WI38 (cell line): ENCODE measurements around the gene SLC44A5.

Source experiments
- H3K4me3 ChIP-seq: 2 replicates; pipeline ENCODE4 v1.5.1; 2011; ENCODE audit warnings: low read depth, mild to moderate bottlenecking, control low read depth, low read length
- CTCF ChIP-seq: IDR thresholded peaks from 2 replicates; pipeline ENCODE4 v1.5.1; 2012; ENCODE audit warnings: low read depth, mild to moderate bottlenecking, control low read depth, low read length

The SLC44A5 gene

DNA sequence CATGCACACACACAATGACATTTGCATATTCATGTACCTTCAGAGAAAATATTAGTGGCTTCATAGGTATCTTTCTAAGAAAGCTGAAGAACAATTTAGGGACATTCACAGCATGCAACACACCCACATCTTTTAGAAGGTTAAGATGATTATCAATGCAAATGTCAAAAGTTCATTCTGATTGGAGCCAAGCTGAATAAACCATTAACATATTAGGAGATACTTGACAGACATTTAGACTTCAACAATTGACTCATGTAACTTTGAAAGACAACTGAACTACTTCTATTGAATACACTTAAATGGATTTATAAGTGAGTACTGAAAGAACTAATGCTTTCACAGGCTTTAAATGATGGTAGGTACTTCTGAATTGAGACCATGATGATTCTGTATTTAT, 365.7 kb downstream of the SLC44A5 start:
- TF ChIP-seq CTCF: no peak

GRCh38 chr1:75243124-75243523, 367.8 kb downstream of the SLC44A5 start:
- no peak for TF ChIP-seq CTCF
- no peak overlapping the region for H3K4me3 ChIP-seq

More for the DNA sequence above, 365.7 kb downstream of the SLC44A5 start:
- H3K4me3 ChIP-seq: no peak overlapping the region

GRCh38 chr1:75237316-75237715, 373.6 kb downstream of the SLC44A5 start:
- no peak for TF ChIP-seq CTCF
- no peak overlapping the region for H3K4me3 ChIP-seq

GRCh38 chr1:75234562-75234961, 376.4 kb downstream of the SLC44A5 start:
- no peak for TF ChIP-seq CTCF
- H3K4me3 ChIP-seq: no peak overlapping the region

GRCh38 chr1:75233302-75233929, 377.5 kb downstream of the SLC44A5 start:
- H3K4me3 ChIP-seq: no peak overlapping the region
- no peak for TF ChIP-seq CTCF

DNA sequence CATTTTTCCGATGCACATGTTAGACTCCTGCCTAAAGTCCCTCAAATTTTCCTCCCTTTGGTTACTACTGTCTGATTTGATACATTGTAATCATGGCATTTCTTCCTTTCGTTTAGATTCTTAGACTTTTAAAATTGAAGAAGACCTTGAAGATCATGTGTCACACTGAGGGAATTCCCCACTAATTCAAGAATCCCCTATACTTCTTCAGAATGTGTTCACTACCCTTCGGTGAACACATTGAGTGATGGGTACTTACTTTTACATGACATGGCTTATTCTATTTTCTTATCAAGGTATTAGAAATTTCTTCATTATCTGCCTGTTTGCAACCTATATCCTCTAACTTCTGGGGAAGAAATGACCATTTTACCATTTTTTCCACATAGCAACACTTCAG, 390.8 kb downstream of the SLC44A5 start:
- TF ChIP-seq CTCF: no peak
- no peak overlapping the region for H3K4me3 ChIP-seq

DNA sequence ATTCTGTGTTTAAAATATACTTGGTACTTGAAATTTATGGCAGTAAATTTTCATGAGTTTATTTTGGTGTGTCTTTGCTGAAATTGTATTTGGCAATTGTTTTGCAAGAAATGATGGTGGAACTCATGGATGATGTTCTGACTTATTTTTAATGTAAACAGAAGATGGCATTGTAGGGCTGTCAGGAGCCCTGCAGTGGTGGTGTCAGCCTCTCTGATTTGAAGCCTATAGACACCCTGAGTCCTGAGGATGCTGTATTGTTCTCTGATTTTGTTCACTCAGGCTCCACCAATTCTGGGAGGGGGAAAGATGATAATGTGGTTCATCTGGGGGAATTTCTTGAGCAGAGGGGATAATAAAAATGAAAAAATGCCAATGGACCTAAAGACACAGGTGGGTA, 396.9 kb downstream of the SLC44A5 start:
- no peak for TF ChIP-seq CTCF
- no peak overlapping the region for H3K4me3 ChIP-seq
